ENCODE data around the gene ESPL1.
A peak's percentile ranks its signal among the peaks of the same experiment; 100 is the strongest.

ESPL1 gene

GRCh38 chr12:53267999-53268629, at the start of gene ESPL1:
ESPL1 (plus strand) TSS chr12:53268299; CDS start chr12:53268767, 468 bp downstream.
- DNase-seq (ENCODE audit: low read depth), result peak; percentile 82

- no peak for DNase-seq (ENCODE audit: low read depth)
These were observed 49.4 kb upstream of the ESPL1 start for GRCh38 chr12:53218551-53219291.

DNA sequence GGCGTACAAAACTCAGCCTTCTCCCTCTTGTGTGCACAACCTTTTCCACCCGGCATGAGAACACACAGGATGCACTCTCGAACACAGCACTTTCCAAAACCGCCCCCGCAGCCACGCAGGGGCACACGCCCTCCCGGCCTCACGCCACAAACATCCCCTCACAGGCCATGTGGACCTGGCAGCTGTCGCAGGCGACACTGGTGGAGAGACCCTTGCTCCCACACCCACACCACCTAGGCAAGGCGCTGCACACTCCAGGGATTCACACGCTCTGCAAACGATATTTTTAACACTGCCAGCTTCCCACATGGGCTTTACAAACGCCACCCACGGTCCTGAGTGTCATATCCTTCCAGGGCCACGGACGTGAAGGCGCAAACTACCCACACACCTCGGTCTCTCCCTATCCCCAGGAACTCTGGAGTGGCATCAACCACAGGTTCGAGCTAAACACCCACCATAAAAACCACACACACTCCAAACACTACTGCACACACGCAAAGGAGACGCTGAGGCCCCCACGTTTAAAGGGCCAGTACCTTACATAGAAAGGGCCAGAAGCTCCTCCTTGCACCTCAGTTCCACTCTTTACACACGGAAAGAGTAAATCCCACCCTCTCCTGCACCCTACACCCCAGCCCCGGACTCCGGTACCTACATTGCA, 48.7 kb upstream of the ESPL1 start:
- DNase-seq (ENCODE audit: low read depth), result no peak

DNA sequence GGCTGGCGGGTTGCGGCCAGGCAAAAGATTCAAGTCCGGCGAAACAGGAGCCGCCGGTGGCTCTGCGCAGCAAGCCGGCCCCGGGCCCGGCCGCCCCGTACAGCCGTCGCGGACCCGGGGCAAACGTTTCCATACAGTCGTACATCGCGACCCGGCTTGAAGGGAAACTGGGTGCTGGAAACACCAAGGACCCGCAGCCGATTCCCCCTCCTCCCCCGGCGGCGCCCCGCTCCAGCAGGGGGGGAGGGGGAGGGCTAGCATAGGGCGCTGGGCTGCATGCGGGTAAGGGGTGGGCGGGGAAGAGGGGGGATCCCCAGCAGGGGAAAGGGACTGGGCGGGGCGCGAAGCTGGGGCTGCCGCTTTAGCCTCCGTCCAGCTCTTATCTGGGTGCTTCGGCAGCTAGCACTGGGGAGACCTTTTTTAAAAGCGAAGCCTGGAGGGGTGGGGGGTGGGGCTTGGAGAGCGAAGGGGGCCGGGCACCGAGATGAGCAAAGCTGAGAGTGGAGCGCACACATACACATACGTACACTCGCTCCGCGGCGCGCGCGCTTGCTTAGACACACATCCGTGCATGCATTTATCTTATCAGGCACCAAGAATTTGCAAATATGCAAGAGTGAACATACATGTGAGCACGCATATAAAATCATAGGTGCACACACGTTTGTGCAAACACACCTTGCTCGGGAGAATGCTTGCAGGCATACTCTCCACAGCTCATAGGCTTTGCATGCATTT, 48.0 kb upstream of the ESPL1 start:
- no peak for DNase-seq (ENCODE audit: low read depth)

GRCh38 chr12:53220694-53221202, 47.4 kb upstream of the ESPL1 start:
- peak; percentile 83 for DNase-seq (ENCODE audit: low read depth)

DNA sequence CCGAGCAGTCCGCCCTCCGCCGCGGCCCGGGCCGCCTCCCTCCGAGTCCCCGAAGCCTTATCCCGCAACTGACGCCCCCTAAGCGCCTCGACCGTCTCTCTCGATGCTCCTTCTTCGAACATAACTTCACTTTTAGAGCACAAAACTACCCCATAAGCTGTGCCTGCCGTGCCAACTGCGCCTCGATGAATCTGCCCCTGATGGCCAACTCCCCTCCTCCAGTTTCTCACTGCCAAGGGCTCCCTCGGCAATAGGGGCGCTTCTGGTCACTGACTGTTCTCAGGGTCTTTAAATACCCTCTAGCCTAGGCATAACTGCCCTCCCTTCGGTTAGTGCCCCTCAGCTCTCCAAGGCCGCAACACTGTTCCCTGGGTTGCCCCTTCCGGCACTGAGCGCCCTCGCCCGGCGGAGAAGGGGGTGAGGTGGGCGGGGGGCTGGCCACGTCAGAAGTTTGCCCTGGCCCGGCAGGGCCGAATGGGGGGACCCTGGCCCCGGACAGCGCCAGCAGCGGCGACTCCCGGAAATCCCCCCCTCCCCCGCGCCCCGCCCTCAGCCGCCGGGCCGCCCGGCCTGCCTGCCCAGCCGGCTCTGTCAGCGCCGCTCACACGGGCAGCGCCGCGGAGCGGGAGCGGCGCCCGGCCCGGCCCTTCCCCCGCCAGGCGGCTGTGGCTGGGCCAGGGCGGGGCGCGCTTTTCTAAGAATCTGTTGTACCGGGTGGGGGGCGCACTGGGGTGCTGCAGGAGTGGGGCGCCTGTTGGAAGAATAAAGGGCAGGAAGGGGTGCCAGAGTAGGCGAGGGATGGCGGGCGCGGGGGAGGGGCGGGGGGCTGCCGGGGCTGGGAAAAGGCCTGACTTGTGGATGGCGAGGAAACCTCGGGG, 46.7 kb upstream of the ESPL1 start:
- no peak for DNase-seq (ENCODE audit: low read depth)

DNA sequence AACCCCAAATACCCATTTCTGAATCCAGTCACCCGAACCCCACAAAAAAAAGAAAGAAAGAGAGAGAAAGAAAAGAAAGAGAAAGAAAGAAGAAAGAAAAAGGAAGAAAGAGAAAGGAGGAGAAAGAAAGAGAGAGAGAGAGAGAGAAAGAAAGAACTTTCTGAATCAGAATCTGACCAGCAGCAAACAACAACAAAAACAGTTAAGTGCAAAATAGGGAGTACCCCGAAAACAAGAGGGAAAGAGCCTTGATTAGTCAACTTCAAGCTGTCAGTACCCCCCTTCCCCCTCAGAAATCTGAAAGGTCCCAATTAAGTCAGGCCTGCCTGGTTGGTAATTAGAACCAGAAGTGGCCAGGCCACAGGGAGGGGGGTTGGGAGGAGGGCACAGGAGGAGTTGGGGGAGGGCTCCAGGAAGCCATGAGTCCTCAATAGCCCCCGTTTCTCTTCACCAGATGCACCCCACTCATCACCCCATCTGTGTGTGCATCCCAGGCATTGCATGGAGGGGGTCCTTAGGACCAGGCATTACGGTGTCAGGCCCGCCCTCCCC, 45.9 kb upstream of the ESPL1 start:
- no peak for DNase-seq (ENCODE audit: low read depth)

GRCh38 chr12:53222806-53223261, 45.3 kb upstream of the ESPL1 start:
- DNase-seq (ENCODE audit: low read depth), result no peak

DNA sequence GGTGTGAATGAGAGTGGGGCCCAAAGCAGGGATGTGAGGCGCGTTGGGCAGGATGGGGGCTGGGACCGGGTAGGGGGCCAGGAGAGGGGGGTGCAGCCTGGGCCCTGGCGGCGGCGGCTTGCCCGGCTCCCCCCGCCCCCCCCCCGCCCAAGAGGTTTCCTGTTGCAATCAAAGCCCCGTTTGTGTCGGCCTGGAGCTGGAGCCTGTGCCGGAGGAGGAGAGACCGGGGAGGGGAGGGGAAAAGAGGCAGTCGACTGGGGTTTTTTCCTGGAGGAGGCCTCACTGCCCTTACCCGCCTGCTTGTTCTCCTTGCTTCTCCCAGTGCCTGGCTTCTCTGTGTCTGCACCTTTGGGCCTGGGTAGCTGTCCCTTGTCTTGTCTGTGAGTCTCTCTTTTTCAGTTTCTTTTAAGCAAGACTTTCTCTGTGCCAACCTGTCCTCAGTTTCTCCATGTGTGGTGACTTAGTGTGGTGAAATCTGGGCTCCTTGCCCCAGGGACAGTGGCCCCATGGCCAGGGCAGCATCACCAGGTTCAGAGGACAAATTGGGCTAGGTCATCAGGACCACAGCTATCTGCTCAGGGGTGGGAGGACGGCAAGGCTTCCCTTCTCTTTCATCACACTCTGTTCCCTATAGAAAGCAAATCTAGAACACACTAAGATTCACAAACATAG, 44.6 kb upstream of the ESPL1 start:
- no peak for DNase-seq (ENCODE audit: low read depth)

DNA sequence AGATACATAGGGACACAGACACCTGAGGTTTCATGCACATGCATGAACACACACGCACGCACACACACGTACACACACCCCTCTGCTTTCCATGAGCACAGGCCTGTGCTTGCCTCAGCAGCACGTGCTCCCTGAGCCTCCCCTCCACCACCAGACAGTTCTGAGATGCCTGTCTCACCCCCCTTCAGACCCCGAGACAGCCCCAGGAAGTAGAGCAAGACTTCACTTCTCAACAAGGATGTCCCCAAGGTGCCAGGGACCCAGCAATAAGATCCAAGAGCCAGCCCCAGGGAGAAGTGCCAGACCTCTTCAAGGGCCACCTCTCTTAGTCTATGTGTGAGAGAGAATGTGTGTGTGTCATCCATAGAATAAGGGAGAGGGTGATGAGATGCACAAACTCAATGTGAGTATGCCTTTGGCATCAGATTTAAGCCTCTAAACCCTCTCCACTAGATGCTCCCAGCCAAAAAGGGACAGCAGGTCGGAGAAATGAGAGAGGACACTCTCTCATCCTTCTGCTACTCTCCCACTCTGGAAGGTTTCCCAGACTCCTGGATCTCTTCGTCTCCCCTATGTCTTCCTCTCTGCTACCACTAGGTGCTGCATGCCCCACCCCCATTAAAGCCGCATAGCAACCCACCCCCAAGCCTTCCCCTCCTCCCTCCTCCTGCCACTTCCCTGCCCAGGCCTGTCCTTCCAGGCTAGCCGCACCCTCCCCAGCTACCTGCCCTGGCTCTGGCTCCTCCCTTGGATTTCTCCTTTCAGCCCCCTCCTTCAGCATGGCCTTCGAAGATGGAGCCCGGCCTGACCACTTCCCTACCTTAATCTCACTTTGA, 43.8 kb upstream of the ESPL1 start:
- no peak for DNase-seq (ENCODE audit: low read depth)

GRCh38 chr12:53224897-53225634, 43.0 kb upstream of the ESPL1 start:
- DNase-seq (ENCODE audit: low read depth), result no peak

- no peak for DNase-seq (ENCODE audit: low read depth)
These were observed 42.3 kb upstream of the ESPL1 start for GRCh38 chr12:53225635-53226424.

- DNase-seq (ENCODE audit: low read depth), result no peak
These were observed 41.3 kb upstream of the ESPL1 start for GRCh38 chr12:53226815-53227214.

- DNase-seq (ENCODE audit: low read depth), result no peak
These were observed 40.8 kb upstream of the ESPL1 start for GRCh38 chr12:53227341-53227740.

- DNase-seq (ENCODE audit: low read depth), result no peak
These were observed 40.3 kb upstream of the ESPL1 start for GRCh38 chr12:53227836-53228235.

DNA sequence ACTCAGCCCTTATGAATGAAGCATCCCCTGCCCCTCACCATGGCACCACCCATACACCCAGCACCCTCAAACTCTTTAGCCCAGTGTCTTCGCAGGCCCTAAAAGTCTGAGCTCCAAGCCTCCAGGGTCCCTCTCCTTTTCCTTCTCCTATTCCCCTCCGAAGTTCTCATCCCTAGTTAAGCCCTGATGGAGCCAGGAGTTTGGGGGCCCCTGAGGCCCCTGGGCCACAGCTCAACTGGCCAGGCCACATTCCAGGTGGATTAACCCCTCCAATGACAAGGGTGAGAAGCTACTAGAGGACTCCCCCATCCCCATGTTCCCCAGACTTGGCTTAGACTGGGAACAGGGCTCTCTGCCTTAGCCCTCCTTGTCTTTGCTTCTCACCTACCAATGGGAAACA, 38.6 kb upstream of the ESPL1 start:
- no peak for DNase-seq (ENCODE audit: low read depth)

GRCh38 chr12:53230108-53230845, 37.8 kb upstream of the ESPL1 start:
- no peak for DNase-seq (ENCODE audit: low read depth)

Measured in CMK (cell line).